Activated T-helper 17 cell treated with anti-CD3 and anti-CD28 coated beads, Interleukin-2, amount 50 U/mL, for 72 hours (primary cell): ENCODE data around the gene CRLF2. TPM values are rescaled to one million over a fixed set of nuclear protein-coding genes. Genes with fewer than 3 reads are reported as not detected.
"Not testable (repeated sequence)": the region's sequence is repeated elsewhere in the genome, so short reads cannot be mapped to it uniquely, and the experiment has no call there.

Source experiments
- ATAC-seq: fragments of 150-1000 bp; cut with Tn5 transposase; replicated peaks from 2 replicates; pipeline ENCODE4 v1.10.0; 2021; ENCODE audit warnings: mild to moderate bottlenecking, moderate library complexity
- H3K27ac Mint-ChIP-seq: one replicate; pipeline ENCODE4 v1.8.0; 2022; ENCODE audit warnings: mixed read lengths
- H3K27me3 Mint-ChIP-seq: one replicate; pipeline ENCODE4 v1.8.0; 2022; ENCODE audit warnings: mixed read lengths
- H3K36me3 Mint-ChIP-seq: one replicate; pipeline ENCODE4 v1.8.0; 2022; ENCODE audit warnings: low read depth, mild to moderate bottlenecking, mixed read lengths
- H3K4me1 Mint-ChIP-seq: one replicate; pipeline ENCODE4 v1.8.0; 2022; ENCODE audit warnings: mixed read lengths
- H3K4me3 Mint-ChIP-seq: one replicate; pipeline ENCODE4 v1.8.0; 2022; ENCODE audit warnings: mild to moderate bottlenecking, mixed read lengths
- H3K9me3 Mint-ChIP-seq: one replicate; pipeline ENCODE4 v1.8.0; 2022; ENCODE audit warnings: mixed read lengths
- total RNA-seq, 2 donors: library from RNA; stranded (reverse); gene quantifications; one replicate each; pipeline ENCODE4 v1.2.3, GENCODE V29; 2022

The CRLF2 gene
- total RNA-seq, 2 donors from 2014 or later = 0.63 to 1.4 TPM

DNA sequence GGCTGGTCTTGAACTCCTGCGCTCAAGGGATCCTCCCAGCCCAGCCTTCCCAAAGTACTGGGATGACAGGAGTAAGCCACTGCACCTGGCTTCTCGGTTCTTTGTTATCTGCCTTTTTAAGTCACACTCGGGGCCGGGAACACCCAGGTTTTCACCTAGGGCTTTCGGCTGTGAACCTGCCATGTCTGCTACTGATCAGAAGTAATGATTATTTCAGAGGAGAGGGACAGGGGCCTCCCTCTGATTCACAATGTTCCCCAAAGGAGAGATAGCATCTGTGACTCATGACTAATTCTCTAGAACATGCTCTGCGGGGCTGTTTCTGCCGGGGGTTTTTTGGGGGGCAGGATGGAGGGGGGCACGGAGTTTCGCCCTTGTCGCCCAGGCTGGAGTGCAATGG lies 26.9 kb downstream of the CRLF2 start:
- H3K9me3 Mint-ChIP-seq = no peaks in the 10 kb centered on the region
- H3K4me3 Mint-ChIP-seq = no peak overlapping the region
- no peak for ATAC-seq
- H3K27me3 Mint-ChIP-seq = no peaks in the 10 kb centered on the region
- no peak overlapping the region for H3K27ac Mint-ChIP-seq
- H3K36me3 Mint-ChIP-seq = no peaks in the 10 kb centered on the region
- no peaks in the 10 kb centered on the region for H3K4me1 Mint-ChIP-seq

DNA sequence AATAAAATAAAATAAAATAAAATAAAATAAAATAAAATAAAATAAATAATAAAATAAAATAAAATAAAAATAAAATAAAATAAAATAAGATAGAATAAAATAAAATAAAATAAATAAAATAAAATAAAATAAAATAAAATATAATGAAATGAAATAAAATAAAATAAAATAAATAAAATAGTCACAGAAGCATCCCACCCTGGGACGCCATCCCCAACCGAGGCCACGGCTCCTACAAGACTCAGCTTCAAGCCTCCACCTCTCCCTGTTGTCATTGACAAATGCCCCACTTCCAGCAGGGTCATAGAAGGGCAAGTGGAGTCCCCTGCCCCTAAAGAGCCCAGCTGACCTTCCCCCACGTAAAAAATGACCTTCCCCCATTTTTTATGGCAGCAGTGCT lies 30.2 kb downstream of the CRLF2 start:
- Mint-ChIP-seq H3K27ac (no peak overlapping the region), H3K4me3 (no peak overlapping the region), H3K9me3 (no peaks in the 10 kb centered on the region), H3K36me3 (no peaks in the 10 kb centered on the region), H3K27me3 (no peaks in the 10 kb centered on the region), H3K4me1 (no peaks in the 10 kb centered on the region)
- ATAC-seq = no peak

DNA sequence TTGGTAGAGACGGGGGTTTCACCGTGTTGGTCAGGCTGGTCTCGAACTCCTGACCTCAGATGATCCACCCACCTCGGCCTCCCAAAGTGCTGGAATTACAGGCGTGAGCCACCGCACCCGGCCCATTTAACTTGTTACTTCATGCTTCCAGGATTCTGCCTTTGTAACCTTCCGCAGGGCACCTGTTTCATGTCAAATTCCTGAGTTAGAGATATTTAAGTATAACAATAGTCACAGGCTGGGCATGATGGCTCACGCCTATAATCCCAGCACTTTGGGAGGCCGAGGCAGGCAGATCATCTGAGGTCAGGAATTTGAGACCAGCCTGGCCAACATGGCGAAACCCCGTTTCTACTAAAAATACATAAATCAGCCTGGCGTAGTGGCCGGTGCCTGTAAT lies 30.8 kb downstream of the CRLF2 start:
- H3K27me3 Mint-ChIP-seq, H3K4me1 Mint-ChIP-seq, H3K4me3 Mint-ChIP-seq, ATAC-seq, H3K27ac Mint-ChIP-seq, H3K36me3 Mint-ChIP-seq, H3K9me3 Mint-ChIP-seq: not testable (repeated sequence)

DNA sequence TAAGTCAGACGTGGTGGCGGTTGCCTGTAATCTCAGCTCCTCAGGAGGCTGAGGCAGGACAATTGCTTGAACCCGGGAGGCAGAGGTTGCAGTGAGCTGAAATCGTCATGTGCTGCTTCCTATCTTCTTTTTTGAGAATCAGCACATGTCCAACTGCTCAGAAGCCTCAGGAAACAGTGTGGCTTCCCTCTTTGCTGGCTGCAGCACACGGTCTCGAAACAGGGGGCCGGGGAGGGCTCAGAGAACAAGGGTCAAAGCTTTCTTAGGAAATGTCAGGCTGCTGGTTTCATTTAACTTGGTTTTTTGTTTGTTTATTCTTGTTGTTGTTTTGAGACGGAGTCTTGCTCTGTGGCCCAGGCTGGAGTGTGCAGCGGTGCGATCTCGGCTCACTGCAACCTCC lies 31.3 kb downstream of the CRLF2 start:
- no peaks in the 10 kb centered on the region for H3K4me1 Mint-ChIP-seq
- no peak overlapping the region for H3K27ac Mint-ChIP-seq
- no peaks in the 10 kb centered on the region for H3K27me3 Mint-ChIP-seq
- ATAC-seq = no peak
- H3K9me3 Mint-ChIP-seq = no peaks in the 10 kb centered on the region
- no peak overlapping the region for H3K4me3 Mint-ChIP-seq
- H3K36me3 Mint-ChIP-seq = no peaks in the 10 kb centered on the region

DNA sequence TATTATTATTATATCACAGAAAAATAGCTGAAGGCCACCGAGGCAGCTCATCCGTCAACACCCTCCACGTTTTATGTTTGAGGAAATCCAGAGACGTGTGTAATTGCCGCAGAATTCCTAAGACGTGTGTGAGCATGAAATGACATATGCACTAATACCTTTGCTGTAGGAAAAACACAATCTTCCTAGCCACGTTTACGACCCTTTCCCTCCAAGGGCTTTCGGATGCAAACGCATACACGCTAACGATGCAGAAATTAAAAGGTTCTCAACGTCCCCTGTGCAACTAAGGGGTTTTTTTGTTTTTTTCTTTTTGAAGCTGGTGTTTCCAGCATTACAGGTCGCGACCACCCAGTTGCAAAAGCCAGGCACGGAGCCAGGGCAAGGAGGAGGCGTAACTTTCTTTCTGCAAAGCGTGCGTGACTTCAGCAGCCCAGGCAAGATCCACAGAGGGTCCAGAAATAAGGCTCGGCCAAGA lies 33.8 kb downstream of the CRLF2 start:
- H3K4me1 Mint-ChIP-seq = no peaks in the 10 kb centered on the region
- no peaks in the 10 kb centered on the region for H3K27me3 Mint-ChIP-seq
- no peaks in the 10 kb centered on the region for H3K9me3 Mint-ChIP-seq
- H3K36me3 Mint-ChIP-seq = no peaks in the 10 kb centered on the region
- ATAC-seq = peak; percentile 20
- no peak overlapping the region for H3K4me3 Mint-ChIP-seq
- no peak overlapping the region for H3K27ac Mint-ChIP-seq

DNA sequence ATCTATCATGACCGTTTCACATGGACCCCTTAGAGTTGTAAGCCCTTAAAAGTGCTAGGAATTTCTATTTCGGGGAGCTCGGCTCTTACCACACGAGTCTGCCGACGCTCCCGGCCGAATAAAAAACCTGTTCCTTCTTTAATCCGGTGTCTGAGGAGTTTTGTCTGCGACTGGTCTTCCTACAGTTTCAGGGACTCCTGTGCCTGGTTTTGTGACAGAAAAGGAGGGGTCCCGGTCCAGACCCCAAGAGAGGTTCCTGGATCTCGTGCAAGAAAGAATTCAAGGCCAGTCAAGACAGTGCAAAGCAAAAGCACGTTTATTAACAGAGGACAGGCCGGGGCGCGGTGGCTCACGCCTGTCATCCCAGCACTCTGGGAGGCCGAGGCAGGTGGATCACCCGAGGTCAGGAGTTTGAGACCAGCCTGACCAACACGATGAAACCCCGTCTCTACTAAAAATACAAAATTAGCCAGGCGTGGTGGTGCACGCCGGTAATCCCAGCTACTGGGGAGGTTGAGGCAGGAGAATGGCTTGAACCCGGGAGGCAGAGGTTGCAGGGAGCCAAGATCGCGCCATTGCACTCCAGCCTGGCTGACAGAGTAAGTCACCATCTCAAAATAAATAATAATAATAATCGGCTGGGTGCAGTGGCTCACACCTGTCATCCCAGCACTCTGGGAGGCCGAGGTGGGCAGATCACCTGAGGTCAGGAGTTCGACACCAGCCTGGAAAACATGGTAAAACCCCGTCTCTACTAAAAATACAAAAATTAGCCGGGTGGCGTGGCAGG lies 35.7 kb downstream of the CRLF2 start:
- not testable (repeated sequence) for H3K27me3 Mint-ChIP-seq, H3K4me3 Mint-ChIP-seq, H3K4me1 Mint-ChIP-seq, H3K36me3 Mint-ChIP-seq, H3K9me3 Mint-ChIP-seq
- peak; percentile 65 for ATAC-seq
- H3K27ac Mint-ChIP-seq = peak overlapping the region; percentile 29

DNA sequence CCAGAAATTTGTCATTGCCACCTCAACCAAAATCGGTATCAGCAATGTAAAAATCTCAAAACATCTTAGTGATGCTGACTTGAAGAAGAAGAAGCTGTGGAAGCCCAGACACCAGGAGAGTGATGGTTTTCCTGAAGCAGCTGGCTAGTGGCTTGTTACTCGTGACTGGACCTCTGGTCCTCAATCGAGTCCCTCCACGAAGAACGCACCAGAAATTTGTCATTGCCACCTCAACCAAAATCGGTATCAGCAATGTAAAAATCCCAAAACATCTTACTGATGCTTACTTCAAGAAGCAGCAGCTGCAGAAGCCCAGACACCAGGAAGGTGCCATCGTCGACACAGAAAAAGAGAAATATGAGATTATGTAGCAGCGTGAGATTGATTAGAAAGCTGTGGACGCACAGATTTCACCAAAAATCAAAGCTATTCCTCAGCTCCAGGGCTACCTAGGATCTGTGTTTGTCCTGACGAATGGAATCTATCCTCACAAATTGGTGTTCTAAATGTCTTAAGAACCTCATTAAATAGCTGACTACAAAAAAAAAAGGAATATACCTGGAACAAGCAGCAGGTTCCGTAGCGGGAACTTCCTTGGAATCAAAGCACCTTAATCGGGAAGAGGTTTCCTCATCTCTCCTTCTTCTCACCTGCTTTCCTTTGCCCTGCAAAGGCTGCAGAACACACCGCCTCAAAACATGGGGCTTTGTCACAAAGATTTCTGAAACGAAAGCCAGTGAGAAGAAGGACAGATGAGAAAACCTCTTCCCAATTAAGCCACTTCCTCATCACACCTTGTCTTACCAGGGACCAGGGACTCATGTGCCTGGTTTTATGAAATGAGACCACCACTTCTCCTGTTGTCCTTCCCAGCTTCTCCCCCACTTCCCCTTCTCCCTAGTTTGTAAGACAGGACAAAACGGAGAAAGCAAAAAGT lies 37.6 kb downstream of the CRLF2 start:
- not testable (repeated sequence) for H3K4me3 Mint-ChIP-seq

DNA sequence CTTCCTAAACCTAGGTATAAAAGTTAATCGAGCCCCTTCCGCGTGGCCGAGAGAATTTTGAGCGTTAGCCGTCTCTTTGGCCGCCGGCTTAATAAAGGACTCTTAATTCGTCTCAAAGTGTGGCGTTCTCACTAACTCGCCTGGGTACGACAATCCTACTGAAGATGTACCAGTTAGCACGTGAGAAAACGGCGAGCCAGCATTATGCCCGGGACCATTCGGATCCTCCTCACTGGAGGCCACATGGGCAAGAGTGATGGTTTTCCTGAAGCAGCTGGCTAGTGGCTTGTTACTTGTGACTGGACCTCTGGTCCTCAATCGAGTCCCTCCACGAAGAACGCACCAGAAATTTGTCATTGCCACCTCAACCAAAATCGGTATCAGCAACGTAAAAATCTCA lies 39.0 kb downstream of the CRLF2 start:
- not testable (repeated sequence) for H3K27me3 Mint-ChIP-seq

More for the DNA sequence above, 37.6 kb downstream of the CRLF2 start:
- H3K36me3 Mint-ChIP-seq, H3K4me1 Mint-ChIP-seq, H3K27ac Mint-ChIP-seq, H3K27me3 Mint-ChIP-seq, H3K9me3 Mint-ChIP-seq: not testable (repeated sequence)
- peak; percentile 41 for ATAC-seq

DNA sequence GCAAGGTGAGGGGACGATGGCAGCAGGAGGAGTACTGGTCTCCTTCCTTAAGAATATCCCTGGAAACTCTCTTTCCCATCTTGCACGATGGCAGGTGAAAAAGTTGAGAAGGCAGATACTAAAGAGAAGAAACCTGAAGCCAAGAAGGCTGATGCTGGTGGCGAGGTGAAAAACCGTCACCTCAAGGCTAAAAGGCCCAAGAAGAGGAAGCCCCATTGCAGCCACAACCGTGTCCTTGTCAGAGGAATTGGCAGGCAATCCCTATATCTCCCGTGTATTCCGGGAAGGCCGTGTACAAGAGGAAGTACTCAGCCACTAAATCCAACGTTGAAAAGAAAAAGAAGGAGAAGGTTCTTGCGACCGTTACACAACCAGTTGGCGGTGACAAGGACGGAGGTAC lies 40.0 kb downstream of the CRLF2 start:
- H3K27me3 Mint-ChIP-seq = no peaks in the 10 kb centered on the region
- no peaks in the 10 kb centered on the region for H3K36me3 Mint-ChIP-seq
- no peak overlapping the region for H3K27ac Mint-ChIP-seq
- H3K4me3 Mint-ChIP-seq = no peak overlapping the region
- no peaks in the 10 kb centered on the region for H3K4me1 Mint-ChIP-seq
- ATAC-seq = no peak
- no peaks in the 10 kb centered on the region for H3K9me3 Mint-ChIP-seq

More for the DNA sequence above, 39.0 kb downstream of the CRLF2 start:
- not testable (repeated sequence) for H3K36me3 Mint-ChIP-seq, H3K4me1 Mint-ChIP-seq, H3K4me3 Mint-ChIP-seq, H3K9me3 Mint-ChIP-seq, ATAC-seq, H3K27ac Mint-ChIP-seq

DNA sequence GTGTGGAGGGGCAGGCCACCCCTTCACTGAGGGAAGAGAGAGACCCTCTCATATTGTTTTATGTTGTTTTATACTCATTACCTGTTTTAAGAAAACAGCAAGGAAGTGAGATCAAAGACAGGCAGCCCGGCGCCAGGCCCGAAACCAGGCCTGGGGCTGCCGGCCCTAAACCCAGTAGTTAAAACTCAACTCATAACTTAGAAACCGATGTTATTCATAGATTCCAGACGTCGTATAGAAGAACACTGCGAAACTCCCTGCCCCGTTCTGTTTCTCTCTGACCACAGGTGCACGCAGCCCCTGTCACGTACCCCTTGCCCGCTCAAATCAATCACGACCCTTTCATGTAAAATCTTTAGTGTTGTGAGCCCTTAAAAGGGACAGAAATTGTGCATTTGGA lies 40.5 kb downstream of the CRLF2 start:
- H3K27ac Mint-ChIP-seq, H3K27me3 Mint-ChIP-seq, ATAC-seq, H3K9me3 Mint-ChIP-seq, H3K36me3 Mint-ChIP-seq, H3K4me3 Mint-ChIP-seq, H3K4me1 Mint-ChIP-seq: not testable (repeated sequence)

DNA sequence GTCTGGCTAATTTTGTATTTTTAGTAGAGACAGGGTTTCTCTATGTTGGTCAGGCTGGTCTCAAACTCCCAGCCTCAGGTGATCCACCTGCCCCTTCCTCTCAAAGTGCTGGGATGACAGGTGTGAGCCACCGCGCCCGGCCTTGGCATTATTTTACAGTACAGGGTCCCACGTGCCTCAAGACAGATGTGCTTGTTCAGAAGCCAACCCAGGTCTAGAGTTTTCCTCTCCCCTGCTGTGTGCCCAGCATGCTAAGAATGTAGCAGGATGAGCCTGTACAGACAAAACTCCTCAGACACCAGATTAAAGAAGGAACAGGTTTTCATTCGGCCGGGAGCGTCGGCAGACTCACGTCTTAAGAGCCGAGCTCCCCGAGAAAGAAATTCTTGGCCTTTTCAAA lies 42.2 kb downstream of the CRLF2 start:
- no peak overlapping the region for H3K27ac Mint-ChIP-seq
- no peak for ATAC-seq
- H3K9me3 Mint-ChIP-seq = no peaks in the 10 kb centered on the region
- no peaks in the 10 kb centered on the region for H3K36me3 Mint-ChIP-seq
- no peaks in the 10 kb centered on the region for H3K4me1 Mint-ChIP-seq
- H3K4me3 Mint-ChIP-seq = no peak overlapping the region
- H3K27me3 Mint-ChIP-seq = no peaks in the 10 kb centered on the region

DNA sequence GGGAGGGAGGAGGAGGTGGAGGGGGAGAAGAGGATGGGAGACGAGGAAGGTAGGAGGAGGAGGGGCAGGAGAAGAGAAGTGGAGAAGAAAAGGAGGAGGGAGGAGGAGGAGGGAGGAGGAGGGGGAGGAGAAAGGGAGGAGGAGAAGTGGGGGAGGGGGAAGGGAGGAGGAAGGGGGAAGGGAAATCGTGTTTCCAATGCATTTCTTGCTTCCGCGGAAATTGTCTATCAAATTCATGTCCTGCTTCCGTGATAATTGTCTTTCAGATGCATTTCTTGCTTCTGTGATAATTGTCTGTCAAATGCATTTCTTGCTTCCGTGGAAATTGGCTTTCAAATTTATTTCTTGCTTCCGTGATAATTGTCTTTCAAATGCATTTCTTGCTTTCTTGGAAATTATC lies 43.3 kb downstream of the CRLF2 start:
- no peaks in the 10 kb centered on the region for H3K4me1 Mint-ChIP-seq
- no peak for ATAC-seq
- H3K9me3 Mint-ChIP-seq = no peaks in the 10 kb centered on the region
- no peaks in the 10 kb centered on the region for H3K36me3 Mint-ChIP-seq
- H3K27ac Mint-ChIP-seq = no peak overlapping the region
- H3K4me3 Mint-ChIP-seq = no peak overlapping the region
- no peaks in the 10 kb centered on the region for H3K27me3 Mint-ChIP-seq

DNA sequence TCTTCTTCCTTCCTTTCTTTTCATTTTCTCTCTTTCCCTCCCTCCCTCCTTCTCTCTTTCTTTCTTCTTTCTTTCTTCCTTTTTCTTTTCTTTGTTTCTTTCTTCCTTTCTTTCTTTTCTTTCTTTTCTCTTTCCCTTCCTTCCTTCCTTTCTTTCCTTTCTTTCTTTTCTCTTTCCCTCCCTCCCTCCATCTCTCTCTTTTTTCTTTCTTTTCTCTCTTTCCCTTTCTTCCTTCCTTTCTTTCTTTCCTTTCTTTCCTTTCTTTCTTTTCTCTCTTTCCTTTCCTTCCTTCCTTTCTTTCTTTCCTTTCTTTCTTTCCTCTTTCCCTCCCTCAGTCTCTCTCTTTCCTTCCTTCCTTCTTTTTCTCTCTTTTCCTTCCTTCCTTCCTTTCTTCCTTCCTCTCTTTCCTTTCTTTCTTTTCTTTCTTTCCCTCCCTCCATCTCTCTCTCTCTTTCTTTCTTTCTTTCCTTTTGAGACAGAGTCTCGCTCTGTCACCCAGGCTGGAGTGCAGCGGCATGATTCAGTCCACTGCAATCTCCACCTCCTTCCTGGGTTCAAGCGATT lies 44.4 kb downstream of the CRLF2 start:
- Mint-ChIP-seq H3K9me3 (no peaks in the 10 kb centered on the region), H3K27ac (no peak overlapping the region), H3K27me3 (peaks cover 4% of the 10 kb centered on the region), H3K4me1 (peaks cover 5% of the 10 kb centered on the region), H3K36me3 (no peaks in the 10 kb centered on the region), H3K4me3 (no peak overlapping the region)
- ATAC-seq = no peak

DNA sequence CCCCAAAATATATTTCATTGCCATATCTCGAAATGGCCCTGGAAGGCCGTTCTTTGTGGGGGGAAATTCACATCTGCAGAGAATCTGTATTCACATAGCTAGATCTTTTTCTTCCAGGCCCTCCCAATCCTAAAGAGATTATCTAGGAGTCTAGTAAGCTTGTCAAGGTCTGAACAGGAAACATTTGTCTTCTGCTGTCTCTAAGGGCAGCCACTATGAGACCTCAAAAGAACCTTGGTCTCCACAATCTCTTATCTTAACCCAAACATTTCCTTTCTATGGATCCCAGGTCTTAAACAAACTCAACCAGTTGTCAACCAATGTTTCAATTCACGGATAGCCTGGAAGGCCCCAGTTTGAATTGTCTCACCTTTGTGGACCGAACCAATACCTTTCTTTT lies 45.0 kb downstream of the CRLF2 start:
- Mint-ChIP-seq H3K36me3 (no peaks in the 10 kb centered on the region), H3K27ac (no peak overlapping the region), H3K4me1 (peaks cover 5% of the 10 kb centered on the region), H3K4me3 (no peak overlapping the region), H3K27me3 (peaks cover 6% of the 10 kb centered on the region), H3K9me3 (no peaks in the 10 kb centered on the region)
- peak; percentile 29 for ATAC-seq
